SK-N-SH (cell line): ENCODE results near the gene TTC9C.

Experiments used
- FOSL2 ChIP-seq: IDR thresholded peaks from 2 replicates; pipeline ENCODE4 v1.4.0; 2012; ENCODE audit warnings: low read depth, mild to moderate bottlenecking, moderate library complexity, borderline replicate concordance
- FOXJ3 ChIP-seq: sonication (generic); formaldehyde crosslinking; IDR thresholded peaks from 2 replicates; pipeline ENCODE4 v1.5.1; 2020; ENCODE audit warnings: mild to moderate bottlenecking, missing genetic modification reagents
- GABPA ChIP-seq: IDR thresholded peaks from 2 replicates; pipeline ENCODE4 v1.4.0; 2012; ENCODE audit warnings: low read depth, mild to moderate bottlenecking
- JUND ChIP-seq: IDR thresholded peaks from 2 replicates; pipeline ENCODE4 v1.4.0; 2012
- RCOR1 ChIP-seq: fragments of 150-350 bp; IDR thresholded peaks from 2 replicates; pipeline ENCODE4 v1.6.1; 2017; ENCODE audit warnings: antibody characterized with exemption, low read length
- REST ChIP-seq: IDR thresholded peaks from 2 replicates; pipeline ENCODE4 v1.6.1; 2012; ENCODE audit warnings: mild to moderate bottlenecking, low read depth, low read length, moderate library complexity
- YY1 ChIP-seq: IDR thresholded peaks from 2 replicates; pipeline ENCODE4 v1.4.0; 2012; ENCODE audit warnings: low read depth, mild to moderate bottlenecking
- TF ChIP-seq, protein P1 (sequence below): fragments of 200-600 bp; sonication (generic); IDR thresholded peaks from 2 replicates; pipeline ENCODE4 v1.6.1; 2017; ENCODE audit warnings: antibody characterized with exemption, mild to moderate bottlenecking, moderate library complexity

DNA sequence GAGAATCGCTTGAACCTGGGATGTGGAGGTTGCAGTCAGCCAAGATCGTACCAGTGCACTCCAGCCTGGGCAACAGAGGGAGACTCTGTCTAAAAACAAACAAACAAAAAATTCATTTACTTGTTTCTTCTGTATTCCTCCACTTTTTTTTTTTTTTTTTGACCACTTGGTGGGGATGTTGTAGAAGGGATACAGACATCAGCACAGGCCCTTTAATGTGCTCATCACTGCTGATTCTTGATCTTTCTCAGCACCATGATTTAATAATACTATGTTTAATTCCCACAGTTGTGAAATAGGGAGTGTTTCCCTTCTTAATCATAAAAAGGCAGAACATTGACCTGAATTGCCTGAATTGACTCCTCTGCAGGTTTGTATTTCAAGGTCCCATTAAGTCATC lies 4.5 kb downstream of the TTC9C start:
- no peak for TF ChIP-seq FOSL2
- no peak for TF ChIP-seq RCOR1
- TF ChIP-seq, protein P1, sequence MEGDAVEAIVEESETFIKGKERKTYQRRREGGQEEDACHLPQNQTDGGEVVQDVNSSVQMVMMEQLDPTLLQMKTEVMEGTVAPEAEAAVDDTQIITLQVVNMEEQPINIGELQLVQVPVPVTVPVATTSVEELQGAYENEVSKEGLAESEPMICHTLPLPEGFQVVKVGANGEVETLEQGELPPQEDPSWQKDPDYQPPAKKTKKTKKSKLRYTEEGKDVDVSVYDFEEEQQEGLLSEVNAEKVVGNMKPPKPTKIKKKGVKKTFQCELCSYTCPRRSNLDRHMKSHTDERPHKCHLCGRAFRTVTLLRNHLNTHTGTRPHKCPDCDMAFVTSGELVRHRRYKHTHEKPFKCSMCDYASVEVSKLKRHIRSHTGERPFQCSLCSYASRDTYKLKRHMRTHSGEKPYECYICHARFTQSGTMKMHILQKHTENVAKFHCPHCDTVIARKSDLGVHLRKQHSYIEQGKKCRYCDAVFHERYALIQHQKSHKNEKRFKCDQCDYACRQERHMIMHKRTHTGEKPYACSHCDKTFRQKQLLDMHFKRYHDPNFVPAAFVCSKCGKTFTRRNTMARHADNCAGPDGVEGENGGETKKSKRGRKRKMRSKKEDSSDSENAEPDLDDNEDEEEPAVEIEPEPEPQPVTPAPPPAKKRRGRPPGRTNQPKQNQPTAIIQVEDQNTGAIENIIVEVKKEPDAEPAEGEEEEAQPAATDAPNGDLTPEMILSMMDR, result peak; percentile 47
- TF ChIP-seq GABPA, result no peak
- TF ChIP-seq REST, result no peak
- no peak for TF ChIP-seq JUND
- TF ChIP-seq FOXJ3 (CRISPR knock-in tag), result no peak
- no peak for TF ChIP-seq YY1
